Measurements from ENCODE around the gene ELK4. TPM values are rescaled to one million over a fixed set of nuclear protein-coding genes. Genes with fewer than 3 reads are reported as not detected.

The ELK4 gene
- total and polyA plus RNA-seq, 12 donors: 4.7 to 45.6 (median 38.9) TPM

DNA sequence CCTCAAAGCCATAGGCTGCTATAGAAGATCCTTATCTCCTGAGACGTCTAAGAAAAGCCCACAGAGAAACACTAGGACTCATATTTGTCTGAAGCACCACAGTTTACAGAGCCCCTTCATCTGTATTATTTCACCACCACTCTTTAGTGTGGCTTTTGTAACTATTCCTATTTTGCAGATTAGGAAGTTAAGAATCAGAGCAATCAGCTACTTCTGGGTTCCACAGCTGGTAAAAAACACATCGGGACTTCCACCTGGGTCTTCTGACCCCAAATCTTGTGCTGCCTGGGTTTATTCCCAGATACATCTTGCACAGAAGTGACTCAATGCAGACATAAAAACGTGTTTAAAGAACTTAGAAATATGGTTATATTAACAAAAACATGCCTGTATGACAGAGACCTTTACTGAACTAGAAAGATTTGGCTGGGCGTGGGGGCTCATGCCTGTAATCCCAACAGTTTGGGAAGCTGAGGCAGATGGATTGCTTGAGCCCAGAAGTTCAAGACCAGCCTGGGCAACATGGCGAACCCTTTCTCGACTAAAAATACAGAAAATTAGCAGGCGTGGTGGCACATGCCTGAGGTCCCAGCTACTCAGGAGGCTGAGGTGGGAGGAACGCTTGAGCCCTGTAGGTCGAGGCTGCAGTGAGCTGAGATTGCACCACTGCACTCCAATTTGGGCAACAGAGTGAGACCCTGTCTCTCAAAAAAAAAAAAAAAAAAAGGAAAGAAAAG lies 40.9 kb downstream of the ELK4 start:
- H3K27me3 ChIP-seq: no peaks in the 10 kb centered on the region
- H3K4me3 ChIP-seq: no peak overlapping the region
- no peaks in the 10 kb centered on the region for H3K36me3 ChIP-seq
- WGBS, 2 donors: 73 to 74% methylated on average over 9 of the region's 9 CpGs
- no peak for DNase-seq
- H3K4me1 ChIP-seq: peaks cover 0 to 36% (median 17%) of the 10 kb centered on the region in 9 donors
- TF ChIP-seq, protein P1, sequence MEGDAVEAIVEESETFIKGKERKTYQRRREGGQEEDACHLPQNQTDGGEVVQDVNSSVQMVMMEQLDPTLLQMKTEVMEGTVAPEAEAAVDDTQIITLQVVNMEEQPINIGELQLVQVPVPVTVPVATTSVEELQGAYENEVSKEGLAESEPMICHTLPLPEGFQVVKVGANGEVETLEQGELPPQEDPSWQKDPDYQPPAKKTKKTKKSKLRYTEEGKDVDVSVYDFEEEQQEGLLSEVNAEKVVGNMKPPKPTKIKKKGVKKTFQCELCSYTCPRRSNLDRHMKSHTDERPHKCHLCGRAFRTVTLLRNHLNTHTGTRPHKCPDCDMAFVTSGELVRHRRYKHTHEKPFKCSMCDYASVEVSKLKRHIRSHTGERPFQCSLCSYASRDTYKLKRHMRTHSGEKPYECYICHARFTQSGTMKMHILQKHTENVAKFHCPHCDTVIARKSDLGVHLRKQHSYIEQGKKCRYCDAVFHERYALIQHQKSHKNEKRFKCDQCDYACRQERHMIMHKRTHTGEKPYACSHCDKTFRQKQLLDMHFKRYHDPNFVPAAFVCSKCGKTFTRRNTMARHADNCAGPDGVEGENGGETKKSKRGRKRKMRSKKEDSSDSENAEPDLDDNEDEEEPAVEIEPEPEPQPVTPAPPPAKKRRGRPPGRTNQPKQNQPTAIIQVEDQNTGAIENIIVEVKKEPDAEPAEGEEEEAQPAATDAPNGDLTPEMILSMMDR (IDR thresholded peaks at IDR 0.05): no peak
- no peaks in the 10 kb centered on the region for H3K9me3 ChIP-seq
- ATAC-seq: no peak
- H3K27ac ChIP-seq: no peak overlapping the region
- intact Hi-C loops (cut with DNase I): loop anchor here in 8 of 10 donors (1.0 to 10.0 kb wide), 11 partner anchors 41 to 386 kb away; partner anchors contain the start of gene ELK4 (in 3 of the 8)

- intact Hi-C loops (cut with DNase I): loop anchor here in 8 of 10 donors (2.0 to 10.0 kb wide), 10 partner anchors 42 to 387 kb away; partner anchors contain the start of gene ELK4 (in 3 of the 8)
- H3K4me1 ChIP-seq: peaks cover 0 to 36% (median 17%) of the 10 kb centered on the region in 9 donors
- DNase-seq: no peak
- 76 to 80% methylated on average over 5 of the region's 5 CpGs for WGBS, 2 donors
- ATAC-seq: no peak
- H3K9me3 ChIP-seq: no peaks in the 10 kb centered on the region
- H3K27me3 ChIP-seq: no peaks in the 10 kb centered on the region
- H3K4me3 ChIP-seq: no peak overlapping the region
- H3K27ac ChIP-seq: no peak overlapping the region
- no peaks in the 10 kb centered on the region for H3K36me3 ChIP-seq
- TF ChIP-seq, protein P1 (IDR thresholded peaks at IDR 0.05): no peak
Measured at GRCh38 chr1:205590457-205590768, 41.4 kb downstream of the ELK4 start.

- H3K27me3 ChIP-seq: no peaks in the 10 kb centered on the region
- no peaks in the 10 kb centered on the region for H3K36me3 ChIP-seq
- DNase-seq (no peak), ATAC-seq (no peak)
- TF ChIP-seq, protein P1 (IDR thresholded peaks at IDR 0.05): no peak
- 87% methylated on average over 7 of the region's 7 CpGs for WGBS, 2 donors
- H3K9me3 ChIP-seq: no peaks in the 10 kb centered on the region
- peaks cover 0 to 36% (median 17%) of the 10 kb centered on the region in 9 donors for H3K4me1 ChIP-seq
- intact Hi-C loops (cut with DNase I): loop anchor here (2.0 to 10.0 kb wide), 14 partner anchors 42 to 387 kb away; partner anchors contain the start of gene ELK4 (in 3 of the 10)
- no peak overlapping the region for H3K4me3 ChIP-seq
- no peak overlapping the region for H3K27ac ChIP-seq
Measured at GRCh38 chr1:205589618-205590456, 42.0 kb downstream of the ELK4 start.

- intact Hi-C loops (cut with DNase I): loop anchor here in 5 of 10 donors (2.0 to 10.0 kb wide), 5 partner anchors 48 to 68 kb away; no protein-coding TSS in a partner anchor
Measured at GRCh38 chr1:205589046-205589445, 42.8 kb downstream of the ELK4 start.

More at GRCh38 chr1:205589046-205589445, 42.8 kb downstream of the ELK4 start:
- Histone ChIP-seq H3K27ac (no peak overlapping the region), H3K36me3 (no peaks in the 10 kb centered on the region), H3K27me3 (no peaks in the 10 kb centered on the region), H3K9me3 (no peaks in the 10 kb centered on the region), H3K4me3 (no peak overlapping the region), H3K4me1 (peaks cover 0 to 33% (median 16%) of the 10 kb centered on the region in 9 donors)
- TF ChIP-seq, protein P1 (IDR thresholded peaks at IDR 0.05): no peak
- DNase-seq: no peak
- no peak for ATAC-seq
- WGBS, 2 donors: 89 to 92% methylated on average over 7 of the region's 7 CpGs

All from heart right ventricle (tissue), 16 donors.